ENCODE measurements around the gene MAK. TPM values are rescaled to one million over a fixed set of nuclear protein-coding genes. Genes with fewer than 3 reads are reported as not detected.
"Not testable (repeated sequence)": the region's sequence is repeated elsewhere in the genome, so short reads cannot be mapped to it uniquely, and the experiment has no call there.

The MAK gene
- total RNA-seq, 1 donor from 2014 or later, result 0.17 TPM

GRCh38 chr6:10857259-10857658 lies 18.9 kb upstream of the MAK start:
- DNase-seq (ENCODE audit: low read depth), result no peak
- H3K36me3 ChIP-seq (ENCODE audit: control insufficient read depth, insufficient read depth, low read length), result no peaks in the 10 kb centered on the region
- TF ChIP-seq CTCF (IDR thresholded peaks at IDR 0.05; ENCODE audit: insufficient read depth, low read length, poor library complexity, severe bottlenecking), result no peak
- H3K4me3 ChIP-seq (ENCODE audit: low read depth, low read length), result no peak overlapping the region
- peaks cover 2% of the 10 kb centered on the region for H3K27me3 ChIP-seq (ENCODE audit: control insufficient read depth, insufficient read depth, low read length)

- peaks cover 2% of the 10 kb centered on the region for H3K27me3 ChIP-seq (ENCODE audit: control insufficient read depth, insufficient read depth, low read length)
- no peak overlapping the region for H3K4me3 ChIP-seq (ENCODE audit: low read depth, low read length)
- no peak for TF ChIP-seq CTCF (IDR thresholded peaks at IDR 0.05; ENCODE audit: insufficient read depth, low read length, poor library complexity, severe bottlenecking)
- no peaks in the 10 kb centered on the region for H3K36me3 ChIP-seq (ENCODE audit: control insufficient read depth, insufficient read depth, low read length)
- DNase-seq (ENCODE audit: low read depth), result no peak
Observed at GRCh38 chr6:10854922-10855632, 16.7 kb upstream of the MAK start.

- H3K36me3 ChIP-seq (ENCODE audit: control insufficient read depth, insufficient read depth, low read length); DNase-seq (ENCODE audit: low read depth); H3K27me3 ChIP-seq (ENCODE audit: control insufficient read depth, insufficient read depth, low read length); H3K4me3 ChIP-seq (ENCODE audit: low read depth, low read length): not testable (repeated sequence)
Observed at GRCh38 chr6:10853849-10854300, 15.5 kb upstream of the MAK start.

GRCh38 chr6:10852361-10852960 lies 14.1 kb upstream of the MAK start:
- no peak for DNase-seq (ENCODE audit: low read depth)
- no peak for TF ChIP-seq CTCF (IDR thresholded peaks at IDR 0.05; ENCODE audit: insufficient read depth, low read length, poor library complexity, severe bottlenecking)
- Histone ChIP-seq H3K36me3 (ENCODE audit: control insufficient read depth, insufficient read depth, low read length) (no peaks in the 10 kb centered on the region), H3K4me3 (ENCODE audit: low read depth, low read length) (no peak overlapping the region), H3K27me3 (ENCODE audit: control insufficient read depth, insufficient read depth, low read length) (peaks cover 2% of the 10 kb centered on the region)

GRCh38 chr6:10850728-10851127 lies 12.4 kb upstream of the MAK start:
- H3K27me3 ChIP-seq (ENCODE audit: control insufficient read depth, insufficient read depth, low read length), result peaks cover 2% of the 10 kb centered on the region
- H3K4me3 ChIP-seq (ENCODE audit: low read depth, low read length), result no peak overlapping the region
- no peak for TF ChIP-seq CTCF (IDR thresholded peaks at IDR 0.05; ENCODE audit: insufficient read depth, low read length, poor library complexity, severe bottlenecking)
- no peaks in the 10 kb centered on the region for H3K36me3 ChIP-seq (ENCODE audit: control insufficient read depth, insufficient read depth, low read length)
- no peak for DNase-seq (ENCODE audit: low read depth)

- Histone ChIP-seq H3K36me3 (ENCODE audit: control insufficient read depth, insufficient read depth, low read length) (no peaks in the 10 kb centered on the region), H3K4me3 (ENCODE audit: low read depth, low read length) (no peak overlapping the region), H3K27me3 (ENCODE audit: control insufficient read depth, insufficient read depth, low read length) (peaks cover 2% of the 10 kb centered on the region)
- no peak for DNase-seq (ENCODE audit: low read depth)
- no peak for TF ChIP-seq CTCF (IDR thresholded peaks at IDR 0.05; ENCODE audit: insufficient read depth, low read length, poor library complexity, severe bottlenecking)
Observed at GRCh38 chr6:10849901-10850300, 11.6 kb upstream of the MAK start.

Measured in kidney epithelial cell (primary cell).